ENCODE data around the gene PATL1.
"Not testable (repeated sequence)": the region's sequence is repeated elsewhere in the genome, so short reads cannot be mapped to it uniquely, and the experiment has no call there.

PATL1 gene

GRCh38 chr11:59654893-59655292 lies 13.9 kb downstream of the PATL1 start:
- no peak for DNase-seq (ENCODE audit: insufficient read length, low spot score)
- no peak for TF ChIP-seq POLR2A (IDR thresholded peaks at IDR 0.05; ENCODE audit: low read depth, low read length)
- TF ChIP-seq POU2F2 (IDR thresholded peaks at IDR 0.05; ENCODE audit: low read depth, low read length) = no peak
- TF ChIP-seq PAX5 (IDR thresholded peaks at IDR 0.05; ENCODE audit: insufficient read depth, low read length, severe bottlenecking) = no peak
- no peak for TF ChIP-seq SPI1 (IDR thresholded peaks at IDR 0.05; ENCODE audit: low read depth, low read length)
- no peak for TF ChIP-seq POLR2AphosphoS5 (IDR thresholded peaks at IDR 0.05; ENCODE audit: low read depth, low read length)
- TF ChIP-seq TAF1 (IDR thresholded peaks at IDR 0.05; ENCODE audit: low read depth, low read length) = no peak
- no peak for FAIRE-seq

- FAIRE-seq (no peak), DNase-seq (ENCODE audit: insufficient read length, low spot score) (no peak)
- no peak for TF ChIP-seq PAX5 (IDR thresholded peaks at IDR 0.05; ENCODE audit: insufficient read depth, low read length, severe bottlenecking)
Measured at GRCh38 chr11:59647245-59647980, 21.4 kb downstream of the PATL1 start.

GRCh38 chr11:59644528-59644927 lies 24.3 kb downstream of the PATL1 start:
- DNase-seq (ENCODE audit: insufficient read length, low spot score) = no peak
- FAIRE-seq = no peak
- TF ChIP-seq PAX5 (IDR thresholded peaks at IDR 0.05; ENCODE audit: insufficient read depth, low read length, severe bottlenecking) (no peak), POLR2AphosphoS5 (IDR thresholded peaks at IDR 0.05; ENCODE audit: low read depth, low read length) (no peak), TAF1 (IDR thresholded peaks at IDR 0.05; ENCODE audit: low read depth, low read length) (no peak), SPI1 (IDR thresholded peaks at IDR 0.05; ENCODE audit: low read depth, low read length) (no peak), POU2F2 (IDR thresholded peaks at IDR 0.05; ENCODE audit: low read depth, low read length) (no peak), POLR2A (IDR thresholded peaks at IDR 0.05; ENCODE audit: low read depth, low read length) (no peak)

- TF ChIP-seq POU2F2 (IDR thresholded peaks at IDR 0.05; ENCODE audit: low read depth, low read length) = no peak
- no peak for TF ChIP-seq TAF1 (IDR thresholded peaks at IDR 0.05; ENCODE audit: low read depth, low read length)
- TF ChIP-seq POLR2AphosphoS5 (IDR thresholded peaks at IDR 0.05; ENCODE audit: low read depth, low read length) = no peak
Measured at GRCh38 chr11:59643390-59643789, 25.4 kb downstream of the PATL1 start.

GRCh38 chr11:59641156-59641555 lies 27.7 kb downstream of the PATL1 start:
- no peak for TF ChIP-seq POLR2AphosphoS5 (IDR thresholded peaks at IDR 0.05; ENCODE audit: low read depth, low read length)
- DNase-seq (ENCODE audit: insufficient read length, low spot score) (no peak), FAIRE-seq (no peak)

More at GRCh38 chr11:59643390-59643789, 25.4 kb downstream of the PATL1 start:
- FAIRE-seq (no peak), DNase-seq (ENCODE audit: insufficient read length, low spot score) (no peak)

- DNase-seq (ENCODE audit: insufficient read length, low spot score) (no peak), FAIRE-seq (no peak)
- TF ChIP-seq POLR2AphosphoS5 (IDR thresholded peaks at IDR 0.05; ENCODE audit: low read depth, low read length) (no peak), PAX5 (IDR thresholded peaks at IDR 0.05; ENCODE audit: insufficient read depth, low read length, severe bottlenecking) (no peak), TAF1 (IDR thresholded peaks at IDR 0.05; ENCODE audit: low read depth, low read length) (no peak), POU2F2 (IDR thresholded peaks at IDR 0.05; ENCODE audit: low read depth, low read length) (no peak), SPI1 (IDR thresholded peaks at IDR 0.05; ENCODE audit: low read depth, low read length) (no peak), POLR2A (IDR thresholded peaks at IDR 0.05; ENCODE audit: low read depth, low read length) (no peak)
Measured at GRCh38 chr11:59630493-59630892, 38.3 kb downstream of the PATL1 start.

- DNase-seq (ENCODE audit: insufficient read length, low spot score) = no peak
- TF ChIP-seq SPI1 (IDR thresholded peaks at IDR 0.05; ENCODE audit: low read depth, low read length) (no peak), POU2F2 (IDR thresholded peaks at IDR 0.05; ENCODE audit: low read depth, low read length) (no peak), TAF1 (IDR thresholded peaks at IDR 0.05; ENCODE audit: low read depth, low read length) (no peak), PAX5 (IDR thresholded peaks at IDR 0.05; ENCODE audit: insufficient read depth, low read length, severe bottlenecking) (no peak), POLR2AphosphoS5 (IDR thresholded peaks at IDR 0.05; ENCODE audit: low read depth, low read length) (no peak), POLR2A (IDR thresholded peaks at IDR 0.05; ENCODE audit: low read depth, low read length) (no peak)
- FAIRE-seq = no peak
Measured at GRCh38 chr11:59629996-59630395, 38.8 kb downstream of the PATL1 start.

GRCh38 chr11:59626969-59627368 lies 41.9 kb downstream of the PATL1 start:
- DNase-seq (ENCODE audit: insufficient read length, low spot score) = not testable (repeated sequence)

GRCh38 chr11:59625703-59626102 lies 43.1 kb downstream of the PATL1 start:
- TF ChIP-seq PAX5 (IDR thresholded peaks at IDR 0.05; ENCODE audit: insufficient read depth, low read length, severe bottlenecking) = no peak
- no peak for TF ChIP-seq SPI1 (IDR thresholded peaks at IDR 0.05; ENCODE audit: low read depth, low read length)
- no peak for TF ChIP-seq TAF1 (IDR thresholded peaks at IDR 0.05; ENCODE audit: low read depth, low read length)
- no peak for TF ChIP-seq POU2F2 (IDR thresholded peaks at IDR 0.05; ENCODE audit: low read depth, low read length)
- TF ChIP-seq POLR2AphosphoS5 (IDR thresholded peaks at IDR 0.05; ENCODE audit: low read depth, low read length) = no peak
- no peak for TF ChIP-seq POLR2A (IDR thresholded peaks at IDR 0.05; ENCODE audit: low read depth, low read length)
- no peak for DNase-seq (ENCODE audit: insufficient read length, low spot score)
- no peak for FAIRE-seq

More at GRCh38 chr11:59626969-59627368, 41.9 kb downstream of the PATL1 start:
- not testable (repeated sequence) for FAIRE-seq

- DNase-seq (ENCODE audit: insufficient read length, low spot score) (no peak), FAIRE-seq (no peak)
- no peak for TF ChIP-seq SPI1 (IDR thresholded peaks at IDR 0.05; ENCODE audit: low read depth, low read length)
- no peak for TF ChIP-seq PAX5 (IDR thresholded peaks at IDR 0.05; ENCODE audit: insufficient read depth, low read length, severe bottlenecking)
- TF ChIP-seq TAF1 (IDR thresholded peaks at IDR 0.05; ENCODE audit: low read depth, low read length) = no peak
- no peak for TF ChIP-seq POLR2A (IDR thresholded peaks at IDR 0.05; ENCODE audit: low read depth, low read length)
- no peak for TF ChIP-seq POU2F2 (IDR thresholded peaks at IDR 0.05; ENCODE audit: low read depth, low read length)
- TF ChIP-seq POLR2AphosphoS5 (IDR thresholded peaks at IDR 0.05; ENCODE audit: low read depth, low read length) = no peak
Measured at GRCh38 chr11:59617876-59618275, 51.0 kb downstream of the PATL1 start.
